K562 (cell line): Measurements from ENCODE around the gene CD40LG. TPM values are rescaled to one million over a fixed set of nuclear protein-coding genes. Genes with fewer than 3 reads are reported as not detected.

Source experiments
- ATAC-seq: fragments of 200-7000 bp; cut with Tn5 transposase; 3 replicates; pipeline ENCODE4 v1.9.1; 2020; ENCODE audit warnings: moderate library complexity
- BruUV-seq: library from RNA; stranded (reverse); fragments of 400-500 nt; replicated peaks from 2 replicates; lab custom pipeline; 2021; lab: Mats Ljungman, UMichigan
- CTCF ChIA-PET: fragments of 300-600 bp; formaldehyde crosslinking; extraction: SDS; loops from one replicate; lab custom pipeline; 2021; ENCODE audit warnings: low intra/inter-chr PET ratio; lab: Yijun Ruan, JAX
- POLR2A ChIA-PET: fragments of 300-600, 350-650 bp; sonication (Branson Sonifier 250); formaldehyde crosslinking; extraction: SDS; loops from one replicate; lab custom pipeline; 2021; ENCODE audit warnings: antibody characterized with exemption, inconsistent platforms; lab: Yijun Ruan, JAX
- DNase-seq, 4 experiments: peaks; one replicate each; pipeline versions ENCODE4 v3.0.0 to v3.0.0-alpha.2; 2011 to 2018; ENCODE audit warnings: low spot score in 3 of 4, mixed read lengths in 3 of 4; ENCODE audit errors: extremely low read depth in 1 of 4
- FAIRE-seq: peaks from 2 replicates; lab custom pipeline; 2011; peaks lifted over from hg19 to GRCh38; lab: Jason Lieb, UNC
- H2AFZ ChIP-seq: 2 replicates; pipeline ENCODE4 v1.6.0; 2011; ENCODE audit warnings: low read depth, low read length, control low read depth, inconsistent platforms
- H3K27ac ChIP-seq: fragments of 200-600 bp; 3 replicates; pipeline ENCODE4 v1.8.0; 2011; ENCODE audit warnings: low read depth, mild to moderate bottlenecking, control low read depth, inconsistent platforms, low read length, moderate library complexity, mixed read lengths; ENCODE audit errors: extremely low read depth
- H3K27me3 ChIP-seq, 2 experiments: fragments of 300-600 bp in 1 of 2; 2 replicates in 1 of 2; 3 replicates in 1 of 2; pipeline versions ENCODE4 v1.6.0 to v1.8.0; 2011; ENCODE audit warnings: inconsistent platforms in 2 of 2, low read length in 2 of 2, mild to moderate bottlenecking in 1 of 2, mixed read lengths in 1 of 2, moderate library complexity in 1 of 2; ENCODE audit not compliant: control insufficient read depth in 2 of 2, insufficient read depth in 2 of 2
- H3K36me3 ChIP-seq: fragments of 300-600 bp; 3 replicates; pipeline ENCODE4 v1.8.0; 2011; ENCODE audit warnings: mild to moderate bottlenecking, low read length, inconsistent platforms; ENCODE audit not compliant: control insufficient read depth, insufficient read depth
- H3K4me1 ChIP-seq, 2 experiments: fragments of 200-600 bp in 1 of 2; replicated peaks in 1 of 2; 2 replicates in 1 of 2; 3 replicates in 1 of 2; pipeline versions ENCODE4 v1.5.1 to v1.8.0; 2011; ENCODE audit warnings: inconsistent platforms in 2 of 2, low read length in 2 of 2, mild to moderate bottlenecking in 1 of 2, mixed read lengths in 1 of 2, moderate library complexity in 1 of 2; ENCODE audit not compliant: control insufficient read depth in 2 of 2, insufficient read depth in 2 of 2
- H3K4me2 ChIP-seq: 2 replicates; pipeline ENCODE4 v1.6.1; 2011; ENCODE audit warnings: low read length, control low read depth, inconsistent platforms, mixed read lengths; ENCODE audit not compliant: insufficient read depth
- H3K4me3 ChIP-seq: fragments of 200-600 bp; sonication (generic), shearing (Covaris generic); 2 replicates; pipeline ENCODE4 v1.5.1; 2016; ENCODE audit warnings: control low read depth, inconsistent platforms
- H3K79me2 ChIP-seq: fragments of 200-600 bp; 3 replicates; pipeline ENCODE4 v1.8.0; 2011; ENCODE audit warnings: low read length, inconsistent platforms; ENCODE audit not compliant: control insufficient read depth, insufficient read depth
- H3K9ac ChIP-seq, 2 experiments: 2 replicates each; pipeline versions ENCODE4 v1.6.0 to v1.6.1; 2011; ENCODE audit warnings: low read depth in 2 of 2, low read length in 2 of 2, control low read depth in 1 of 2, inconsistent platforms in 1 of 2, mild to moderate bottlenecking in 1 of 2, mixed read lengths in 1 of 2; ENCODE audit not compliant: insufficient read depth in 1 of 2
- H3K9me1 ChIP-seq: one replicate; pipeline ENCODE4 v1.6.0; 2011; ENCODE audit warnings: inconsistent platforms, mild to moderate bottlenecking, low read length, moderate library complexity; ENCODE audit not compliant: control insufficient read depth, insufficient read depth
- H3K9me3 ChIP-seq: replicated peaks from 2 replicates; pipeline ENCODE4 v1.5.1; 2011; ENCODE audit warnings: low read depth, low read length, inconsistent platforms; ENCODE audit not compliant: control insufficient read depth, insufficient read depth
- H4K20me1 ChIP-seq: replicated peaks from 2 replicates; pipeline ENCODE4 v1.6.1; 2011; ENCODE audit warnings: low read length, inconsistent platforms, mixed read lengths; ENCODE audit not compliant: control insufficient read depth, insufficient read depth
- C11orf30 ChIP-seq: fragments of 450-650 bp; IDR thresholded peaks from 2 replicates; pipeline ENCODE4 v1.6.1; 2016; ENCODE audit warnings: low read depth, mild to moderate bottlenecking
- CTCF ChIP-seq, 3 experiments: IDR thresholded peaks in 2 of 3; conservative IDR thresholded peaks in 1 of 3; 2 replicates each; pipeline ENCODE4 v1.5.1; 2011 to 2012; ENCODE audit warnings: low read length in 3 of 3, mild to moderate bottlenecking in 3 of 3, control low read depth in 2 of 3, improper control_type of control experiment in 1 of 3, inconsistent platforms in 1 of 3, low read depth in 1 of 3, mixed read lengths in 1 of 3, moderate library complexity in 1 of 3; ENCODE audit not compliant: insufficient read depth in 2 of 3
- KLF1 ChIP-seq: fragments of 450-650 bp; IDR thresholded peaks from 2 replicates; pipeline ENCODE4 v1.6.1; 2016; ENCODE audit warnings: missing genetic modification characterization, missing compliant biosample characterization
- RAD21 ChIP-seq, 2 experiments: fragments of 250-450 bp in 1 of 2; fragments of 450-650 bp in 1 of 2; sonication (Bioruptor Pico) in 1 of 2; formaldehyde crosslinking in 1 of 2; IDR thresholded peaks in 1 of 2; conservative IDR thresholded peaks in 1 of 2; 2 replicates each; pipeline versions ENCODE4 v1.4.0 to v1.8.0; 2020 to 2022; ENCODE audit warnings: mild to moderate bottlenecking in 2 of 2, moderate library complexity in 1 of 2
- ZC3H11A ChIP-seq: IDR thresholded peaks from 2 replicates; pipeline ENCODE4 v1.6.1; 2012; ENCODE audit warnings: low read depth, low read length, improper control_type of control experiment
- ZNF316 ChIP-seq: fragments of 450-650 bp; IDR thresholded peaks from 2 replicates; pipeline ENCODE4 v1.6.1; 2016
- ZNF395 ChIP-seq: fragments of 200-800 bp; sonication (Bioruptor generic); IDR thresholded peaks from 2 replicates; pipeline ENCODE4 v1.6.1; 2017; ENCODE audit warnings: missing genetic modification characterization, missing compliant biosample characterization
- WGBS: fragments of 100-300 bp; shearing (Covaris generic); methylation state at CpG from one replicate; pipeline ENCODE4 v1.1.6; 2016; ENCODE audit warnings: low coverage, mixed read lengths; ENCODE audit not compliant: insufficient coverage; ENCODE audit errors: missing lambda C conversion rate; 5-methylcytosine and 5-hydroxymethylcytosine counted together
- in situ Hi-C: fragments of 300-500 bp; cut with MboI; formaldehyde crosslinking; loops from 4 replicates; pipeline ENCODE4 v1.15.0; 2018; ENCODE audit warnings: inconsistent platforms, mixed read lengths
- intact Hi-C: fragments of 100-400 bp; cut with micrococcal nuclease; formaldehyde crosslinking; loops from 2 replicates; pipeline ENCODE4 v1.14.2; 2022
- polyA plus RNA-seq, 8 experiments: library from polyadenylated mRNA; depleted of rRNA in 4 of 8; stranded (reverse) in 5 of 8; unstranded in 3 of 8; fragments of >200 nt; fragmentation: Nextera tagmentation in 2 of 8; fragmentation: Illumina TruSeq in 1 of 8; extraction: Ambion mirVana in 2 of 8; extraction: Trizol in 1 of 8; gene quantifications; 2 replicates each; pipeline versions ENCODE4 v1.2.1 to v1.2.3, GENCODE V29; 2011 to 2014; ENCODE audit warnings: inconsistent platforms in 1 of 8, missing spikeins in 1 of 8
- total RNA-seq, 7 experiments: library from RNA; depleted of rRNA in 6 of 7; stranded (reverse); fragments of >200 nt in 6 of 7; fragmentation: Illumina TruSeq in 2 of 7; extraction: Trizol in 2 of 7; gene quantifications; 2 replicates each; pipeline versions ENCODE4 v1.2.1 to v1.2.3, GENCODE V29; 2011 to 2021; ENCODE audit warnings: low replicate concordance in 1 of 7

CD40LG gene
- total and polyA plus RNA-seq, 9 of the 15 experiments (the other 6 are each of a cell fraction or from before 2014, with no cell fraction given): 0.11 TPM; not detected in 8

- no peaks in the 10 kb centered on the region for H3K9me3 ChIP-seq
- ChIA-PET POLR2A (interaction anchor here (1.0 kb wide), 1 partner anchor 11 kb away, joined by 4 read pairs; no protein-coding TSS in a partner anchor), CTCF (interaction anchor here (0.6 kb wide), 2 partner anchors 56 to 82 kb away, joined by 3 to 4 read pairs; no protein-coding TSS in a partner anchor)
- H3K27me3 ChIP-seq: no peaks in the 10 kb centered on the region
- H4K20me1 ChIP-seq: no peaks in the 10 kb centered on the region
- ATAC-seq: peak; percentile 82
- H3K4me1 ChIP-seq: no peaks in the 10 kb centered on the region; a peak in 2 of 5 replicates
- no peaks in the 10 kb centered on the region for H3K9me1 ChIP-seq
- intact Hi-C loops: no loop called here
- no peak overlapping the region for H3K4me2 ChIP-seq
- peak; percentile 63; the same call in 1 of the 2 replicates for TF ChIP-seq ZNF316
- TF ChIP-seq RAD21 (CRISPR knock-in tag; conservative IDR thresholded peaks at IDR 0.05 in 1 of 2, IDR thresholded peaks at IDR 0.05 in 1 of 2): peak in 1 of 2 experiments; percentile 36; a peak in 2 of 4 replicates
- 0 out of 2 replicates have a peak, but pooled peaks have one; percentile 29 for TF ChIP-seq C11orf30
- TF ChIP-seq KLF1 (tag): no peak
- TF ChIP-seq ZNF395 (CRISPR knock-in tag): no peak
- no peak for TF ChIP-seq ZC3H11A
- peak; percentile 33 to 45 (median 39); a peak in 4 of 6 replicates for TF ChIP-seq CTCF (IDR thresholded peaks at IDR 0.05 in 2 of 3, conservative IDR thresholded peaks at IDR 0.05 in 1 of 3; ENCODE audit: insufficient read depth in 2 of 3, low read depth in 1 of 3, low read length in 3 of 3)
- TF ChIP-seq, all 486 proteins: peak for 4
- H3K4me3 ChIP-seq: no peak overlapping the region
- H3K36me3 ChIP-seq: no peaks in the 10 kb centered on the region
- in situ Hi-C loops: no loop called here
- H3K9ac ChIP-seq: no peak overlapping the region
- 50% methylated on average over 1 of the region's 1 CpG for WGBS
- FAIRE-seq (peak; percentile 51), DNase-seq (peak in 3 of 4 experiments; percentile 8 to 14 (median 14))
- no peak overlapping the region for H2AFZ ChIP-seq
- BruUV-seq: no TSS peak
- H3K27ac ChIP-seq: no peak overlapping the region
- no peaks in the 10 kb centered on the region for H3K79me2 ChIP-seq
These were observed 60.4 kb downstream of the CD40LG start for GRCh38 chrX:136708348-136708747.

Other genes with a start within 250 kb of the CD40LG start
- not detected in 2 replicates for gene BRS3, start 160.2 kb upstream of the CD40LG start, total RNA-seq (2014; rRNA removed)
- gene BRS3, start 160.2 kb upstream of the CD40LG start, total RNA-seq (2014; rRNA removed; fragmentation: Illumina TruSeq; extraction: Trizol): not detected in 2 replicates
- not detected in 2 replicates for gene BRS3, start 160.2 kb upstream of the CD40LG start, total RNA-seq (2015; rRNA removed; fragmentation: Illumina TruSeq; extraction: Trizol)
- not detected in 2 replicates for gene BRS3, start 160.2 kb upstream of the CD40LG start, total RNA-seq (2021)
- gene BRS3, start 160.2 kb upstream of the CD40LG start, polyA plus RNA-seq (2011; rRNA removed): not detected in 2 replicates
- not detected in 2 replicates for gene BRS3, start 160.2 kb upstream of the CD40LG start, polyA plus RNA-seq (2014; fragmentation: Illumina TruSeq; extraction: Trizol)
- gene BRS3, start 160.2 kb upstream of the CD40LG start, polyA plus RNA-seq (2014; fragmentation: Nextera tagmentation; extraction: Ambion mirVana): not detected
- not detected in 2 replicates for gene BRS3, start 160.2 kb upstream of the CD40LG start, polyA plus RNA-seq (2014; rRNA removed)
- 81.3 and 82.5 TPM in 2 replicates for gene HTATSF1, start 150.6 kb upstream of the CD40LG start, total RNA-seq (2014; rRNA removed)
- gene HTATSF1, start 150.6 kb upstream of the CD40LG start, total RNA-seq (2014; rRNA removed; fragmentation: Illumina TruSeq; extraction: Trizol): 77.9 and 85.9 TPM in 2 replicates
- 82.4 and 87.7 TPM in 2 replicates for gene HTATSF1, start 150.6 kb upstream of the CD40LG start, total RNA-seq (2015; rRNA removed; fragmentation: Illumina TruSeq; extraction: Trizol)
- 37.0 and 42.2 TPM in 2 replicates for gene HTATSF1, start 150.6 kb upstream of the CD40LG start, total RNA-seq (2021)
- gene HTATSF1, start 150.6 kb upstream of the CD40LG start, polyA plus RNA-seq (2011; rRNA removed): 1.4 and 2.6 TPM in 2 replicates
- gene HTATSF1, start 150.6 kb upstream of the CD40LG start, polyA plus RNA-seq (2014; fragmentation: Illumina TruSeq; extraction: Trizol): 67.5 and 79.2 TPM in 2 replicates
- 10 to 100 TPM; 17.7 to 29.0 TPM for gene HTATSF1, start 150.6 kb upstream of the CD40LG start, polyA plus RNA-seq (2014; fragmentation: Nextera tagmentation; extraction: Ambion mirVana)
- gene HTATSF1, start 150.6 kb upstream of the CD40LG start, polyA plus RNA-seq (2014; rRNA removed): 25.9 and 32.5 TPM in 2 replicates
- gene VGLL1, start 115.9 kb upstream of the CD40LG start, total RNA-seq (2014; rRNA removed): not detected in 2 replicates
- gene VGLL1, start 115.9 kb upstream of the CD40LG start, total RNA-seq (2014; rRNA removed; fragmentation: Illumina TruSeq; extraction: Trizol): not detected in 2 replicates
- gene VGLL1, start 115.9 kb upstream of the CD40LG start, total RNA-seq (2015; rRNA removed; fragmentation: Illumina TruSeq; extraction: Trizol): not detected in 2 replicates
- gene VGLL1, start 115.9 kb upstream of the CD40LG start, total RNA-seq (2021): not detected in 2 replicates
- not detected in 2 replicates for gene VGLL1, start 115.9 kb upstream of the CD40LG start, polyA plus RNA-seq (2011; rRNA removed)
- not detected in 2 replicates for gene VGLL1, start 115.9 kb upstream of the CD40LG start, polyA plus RNA-seq (2014; fragmentation: Illumina TruSeq; extraction: Trizol)
- gene VGLL1, start 115.9 kb upstream of the CD40LG start, polyA plus RNA-seq (2014; fragmentation: Nextera tagmentation; extraction: Ambion mirVana): not detected
- gene VGLL1, start 115.9 kb upstream of the CD40LG start, polyA plus RNA-seq (2014; rRNA removed): not detected in 2 replicates
- gene ARHGEF6, start 132.8 kb downstream of the CD40LG start, total RNA-seq (2014; rRNA removed): 7.4 and 9.5 TPM in 2 replicates
- 14.3 and 15.9 TPM in 2 replicates for gene ARHGEF6, start 132.8 kb downstream of the CD40LG start, total RNA-seq (2014; rRNA removed; fragmentation: Illumina TruSeq; extraction: Trizol)
- 20.7 and 22.1 TPM in 2 replicates for gene ARHGEF6, start 132.8 kb downstream of the CD40LG start, total RNA-seq (2015; rRNA removed; fragmentation: Illumina TruSeq; extraction: Trizol)
- gene ARHGEF6, start 132.8 kb downstream of the CD40LG start, total RNA-seq (2021): 10.4 and 10.9 TPM in 2 replicates
- gene ARHGEF6, start 132.8 kb downstream of the CD40LG start, polyA plus RNA-seq (2011; rRNA removed): 15.1 and 15.3 TPM in 2 replicates
- 15.2 and 18.0 TPM in 2 replicates for gene ARHGEF6, start 132.8 kb downstream of the CD40LG start, polyA plus RNA-seq (2014; fragmentation: Illumina TruSeq; extraction: Trizol)
- 1 to 10 TPM; 2.9 to 5.0 TPM for gene ARHGEF6, start 132.8 kb downstream of the CD40LG start, polyA plus RNA-seq (2014; fragmentation: Nextera tagmentation; extraction: Ambion mirVana)
- gene ARHGEF6, start 132.8 kb downstream of the CD40LG start, polyA plus RNA-seq (2014; rRNA removed): 13.3 and 14.1 TPM in 2 replicates
- gene RBMX, start 232.6 kb downstream of the CD40LG start, total RNA-seq (2014; rRNA removed): 475 and 540 TPM in 2 replicates
- gene RBMX, start 232.6 kb downstream of the CD40LG start, total RNA-seq (2014; rRNA removed; fragmentation: Illumina TruSeq; extraction: Trizol): 671 and 744 TPM in 2 replicates
- 587 and 622 TPM in 2 replicates for gene RBMX, start 232.6 kb downstream of the CD40LG start, total RNA-seq (2015; rRNA removed; fragmentation: Illumina TruSeq; extraction: Trizol)
- gene RBMX, start 232.6 kb downstream of the CD40LG start, total RNA-seq (2021): 421 and 459 TPM in 2 replicates
- gene RBMX, start 232.6 kb downstream of the CD40LG start, polyA plus RNA-seq (2011; rRNA removed): 461 and 523 TPM in 2 replicates
- 534 and 616 TPM in 2 replicates for gene RBMX, start 232.6 kb downstream of the CD40LG start, polyA plus RNA-seq (2014; fragmentation: Illumina TruSeq; extraction: Trizol)
- 100 to 1,000 TPM; 468 to 638 TPM for gene RBMX, start 232.6 kb downstream of the CD40LG start, polyA plus RNA-seq (2014; fragmentation: Nextera tagmentation; extraction: Ambion mirVana)
- gene RBMX, start 232.6 kb downstream of the CD40LG start, polyA plus RNA-seq (2014; rRNA removed): 352 and 405 TPM in 2 replicates